HepG2 (cell line): Measurements from ENCODE around the gene HES7. TPM values are rescaled to one million over a fixed set of nuclear protein-coding genes. Genes with fewer than 3 reads are reported as not detected.

Experiments
- AGO1 ChIP-seq: fragments of 200-400 bp; formaldehyde crosslinking; IDR thresholded peaks from 2 replicates; pipeline ENCODE4 v1.6.1; 2017; ENCODE audit warnings: mild to moderate bottlenecking, low read depth, low read length, moderate library complexity; ENCODE audit not compliant: poor library complexity, severe bottlenecking
- BRF2 ChIP-seq: sonication (generic); formaldehyde crosslinking; IDR thresholded peaks from 2 replicates; pipeline ENCODE4 v1.8.1; 2022; ENCODE audit warnings: mild to moderate bottlenecking, missing genetic modification reagents
- CHD4 ChIP-seq: fragments of 200-600 bp; sonication (generic); IDR thresholded peaks from 2 replicates; pipeline ENCODE4 v1.7.0; 2017; ENCODE audit warnings: mild to moderate bottlenecking, low read length, borderline replicate concordance
- GTF2F1 ChIP-seq: fragments of 150-350 bp; IDR thresholded peaks from 2 replicates; pipeline ENCODE4 v1.6.1; 2014; ENCODE audit warnings: low read length
- HMGXB4 ChIP-seq, 2 experiments: sonication (generic) in 1 of 2; formaldehyde crosslinking in 1 of 2; IDR thresholded peaks; 2 replicates each; pipeline versions ENCODE4 v1.4.0 to v1.6.1; 2018 to 2020; ENCODE audit warnings: missing genetic modification reagents in 2 of 2, borderline replicate concordance in 1 of 2, low read depth in 1 of 2, mild to moderate bottlenecking in 1 of 2, missing biosample characterization in 1 of 2
- PBX3 ChIP-seq: sonication (generic); formaldehyde crosslinking; IDR thresholded peaks from 2 replicates; pipeline ENCODE4 v1.8.1; 2023; ENCODE audit warnings: missing genetic modification reagents, inconsistent platforms, borderline replicate concordance
- REXO4 ChIP-seq: sonication (generic); formaldehyde crosslinking; IDR thresholded peaks from 2 replicates; pipeline ENCODE4 v1.8.0; 2022; ENCODE audit warnings: missing genetic modification reagents, mild to moderate bottlenecking, borderline replicate concordance
- RNF2 ChIP-seq: fragments of 450-650 bp; conservative IDR thresholded peaks from 2 replicates; pipeline ENCODE4 v1.6.1; 2016; ENCODE audit warnings: low read depth
- SALL2 ChIP-seq: sonication (generic); formaldehyde crosslinking; IDR thresholded peaks from 2 replicates; pipeline ENCODE4 v1.8.1; 2023; ENCODE audit warnings: mild to moderate bottlenecking, missing genetic modification reagents, inconsistent platforms
- SIN3B ChIP-seq: fragments of 150-350 bp; IDR thresholded peaks from 2 replicates; pipeline ENCODE4 v1.6.1; 2014; ENCODE audit warnings: low read length
- SKI ChIP-seq: fragments of 450-650 bp; IDR thresholded peaks from one replicate; pipeline ENCODE4 v1.6.1; 2018; ENCODE audit warnings: mild to moderate bottlenecking; ENCODE audit not compliant: partially characterized antibody
- SRSF4 ChIP-seq: fragments of 200-400 bp; formaldehyde crosslinking; IDR thresholded peaks from one replicate; pipeline ENCODE4 v1.6.1; 2018; ENCODE audit warnings: mild to moderate bottlenecking, low read depth, low read length, moderate library complexity; ENCODE audit not compliant: poor library complexity, severe bottlenecking
- TSC22D2 ChIP-seq: sonication (generic); formaldehyde crosslinking; IDR thresholded peaks from 2 replicates; pipeline ENCODE4 v1.5.1; 2020; ENCODE audit warnings: missing genetic modification reagents, mild to moderate bottlenecking, borderline replicate concordance
- ZFP62 ChIP-seq: sonication (generic); formaldehyde crosslinking; IDR thresholded peaks from 2 replicates; pipeline ENCODE4 v1.4.0; 2020; ENCODE audit warnings: missing genetic modification reagents
- ZMAT3 ChIP-seq: sonication (generic); formaldehyde crosslinking; conservative IDR thresholded peaks from 2 replicates; pipeline ENCODE4 v1.7.0; 2021; ENCODE audit warnings: missing genetic modification reagents
- ZNF264 ChIP-seq: sonication (generic); formaldehyde crosslinking; IDR thresholded peaks from 2 replicates; pipeline ENCODE4 v1.4.0; 2020; ENCODE audit warnings: missing genetic modification reagents
- ZNF275 ChIP-seq: sonication (generic); formaldehyde crosslinking; IDR thresholded peaks from 2 replicates; pipeline ENCODE4 v1.8.0; 2022; ENCODE audit warnings: missing genetic modification reagents, mild to moderate bottlenecking, inconsistent platforms, borderline replicate concordance
- ZNF543 ChIP-seq: sonication (generic); formaldehyde crosslinking; IDR thresholded peaks from 2 replicates; pipeline ENCODE4 v1.4.0; 2020; ENCODE audit warnings: mild to moderate bottlenecking, missing genetic modification reagents
- ZNF777 ChIP-seq: sonication (generic); formaldehyde crosslinking; IDR thresholded peaks from 2 replicates; pipeline ENCODE4 v1.4.0; 2020; ENCODE audit warnings: missing genetic modification reagents
- ZSCAN20 ChIP-seq: sonication (generic); formaldehyde crosslinking; IDR thresholded peaks from 2 replicates; pipeline ENCODE4 v1.4.0; 2020; ENCODE audit warnings: missing genetic modification reagents, mild to moderate bottlenecking, borderline replicate concordance
- polyA plus RNA-seq, 8 experiments: library from polyadenylated mRNA; depleted of rRNA in 3 of 8; stranded (reverse) in 7 of 8; unstranded in 1 of 8; fragments of >200 nt; fragmentation: Illumina TruSeq in 4 of 8; extraction: Trizol in 4 of 8; gene quantifications; 2 replicates each; pipeline versions ENCODE4 v1.2.1 to v1.2.3, GENCODE V29; 2011 to 2016; ENCODE audit warnings: low read depth in 4 of 8, missing spikeins in 1 of 8, mixed read lengths in 1 of 8; ENCODE audit not compliant: insufficient read depth in 1 of 8
- total RNA-seq, 5 experiments: library from RNA; depleted of rRNA; stranded (reverse); fragments of >200 nt; fragmentation: Illumina TruSeq; extraction: Trizol; gene quantifications; 2 replicates each; pipeline ENCODE4 v1.2.3, GENCODE V29; 2016; ENCODE audit warnings: low read depth in 1 of 5
- TF ChIP-seq, protein P1 (sequence below): sonication (generic); formaldehyde crosslinking; IDR thresholded peaks from 2 replicates; pipeline ENCODE4 v1.4.0; 2020; ENCODE audit warnings: low read depth, mild to moderate bottlenecking, missing genetic modification reagents

The HES7 gene
- total and polyA plus RNA-seq, 2 of the 13 experiments (the other 11 are each of a cell fraction or from before 2014, with no cell fraction given) = not detected

DNA sequence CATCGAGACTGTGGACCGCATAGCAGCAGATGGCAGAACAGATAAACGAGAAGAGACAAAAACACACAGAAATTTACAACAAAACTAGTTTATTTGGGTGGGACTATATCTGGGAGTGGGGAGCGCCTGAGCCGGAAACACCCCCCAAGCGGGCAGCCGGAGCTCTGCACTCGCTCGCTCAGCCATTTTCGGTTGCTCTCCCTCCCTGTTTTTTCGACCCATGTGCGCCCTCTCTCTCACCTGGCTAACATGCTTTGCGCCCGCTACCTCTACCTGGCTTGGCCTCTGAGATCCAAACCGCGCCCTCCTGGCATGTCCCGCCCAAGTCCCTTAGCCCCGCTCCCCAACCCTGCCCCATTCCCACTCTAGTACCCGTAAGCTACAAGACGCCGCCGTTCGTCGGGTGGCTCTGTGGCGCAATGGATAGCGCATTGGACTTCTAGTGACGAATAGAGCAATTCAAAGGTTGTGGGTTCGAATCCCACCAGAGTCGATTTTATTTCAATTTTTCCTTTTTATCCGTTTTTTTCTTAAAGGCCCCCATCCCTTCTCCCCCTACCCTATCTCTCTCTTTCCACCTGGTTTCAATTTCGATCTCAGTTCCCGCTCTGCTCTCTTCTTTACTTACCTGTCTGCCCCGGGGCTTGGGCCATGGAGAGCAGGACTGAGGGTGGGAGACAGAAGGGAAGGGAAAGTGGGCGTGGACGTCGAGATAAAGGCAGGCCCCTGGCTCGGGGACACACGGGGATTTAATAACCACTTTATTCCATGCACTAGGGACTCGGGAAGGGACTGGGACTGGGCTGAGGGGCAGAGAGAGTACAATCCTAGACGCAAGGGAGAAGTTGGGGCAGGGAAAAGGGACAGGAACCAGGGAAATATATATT is 3.1 kb downstream of the HES7 start (continued):
- TF ChIP-seq SALL2 (CRISPR knock-in tag) (no peak), HMGXB4 (CRISPR knock-in tag; IDR thresholded peaks at IDR 0.05; ENCODE audit: borderline replicate concordance in 1 of 2, low read depth in 1 of 2) (peak; percentile 89 to 96), SRSF4 (no peak), ZNF543 (CRISPR knock-in tag) (peak; percentile 70; the same call in 1 of the 2 replicates), PBX3 (CRISPR knock-in tag) (no peak), ZNF777 (CRISPR knock-in tag) (no peak), ZSCAN20 (no peak), TSC22D2 (CRISPR knock-in tag) (no peak), ZNF275 (CRISPR knock-in tag) (no peak), AGO1 (no peak), REXO4 (CRISPR knock-in tag) (no peak), ZFP62 (CRISPR knock-in tag) (no peak), BRF2 (CRISPR knock-in tag) (no peak), SIN3B (no peak), ZNF264 (CRISPR knock-in tag) (peak; percentile 36; the same call in 1 of the 2 replicates), ZMAT3 (no peak), CHD4 (peak; percentile 94; the same call in 1 of the 2 replicates), GTF2F1 (no peak), RNF2 (no peak), SKI (no peak)
- TF ChIP-seq, protein P1, sequence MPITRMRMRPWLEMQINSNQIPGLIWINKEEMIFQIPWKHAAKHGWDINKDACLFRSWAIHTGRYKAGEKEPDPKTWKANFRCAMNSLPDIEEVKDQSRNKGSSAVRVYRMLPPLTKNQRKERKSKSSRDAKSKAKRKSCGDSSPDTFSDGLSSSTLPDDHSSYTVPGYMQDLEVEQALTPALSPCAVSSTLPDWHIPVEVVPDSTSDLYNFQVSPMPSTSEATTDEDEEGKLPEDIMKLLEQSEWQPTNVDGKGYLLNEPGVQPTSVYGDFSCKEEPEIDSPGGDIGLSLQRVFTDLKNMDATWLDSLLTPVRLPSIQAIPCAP = no peak
